ENCODE measurements around the gene CTRL. TPM values are rescaled to one million over a fixed set of nuclear protein-coding genes. Genes with fewer than 3 reads are reported as not detected.

CTRL gene
- total RNA-seq, 1 donor from 2014 or later, result 1.2 TPM

- no peaks in the 10 kb centered on the region for H3K27me3 ChIP-seq (ENCODE audit: insufficient read depth, low read length)
- H3K4me1 Mint-ChIP-seq (ENCODE audit: low read depth, unreplicated experiment), result peaks cover 2% of the 10 kb centered on the region
- peak within 1 kb of the TSS; percentile 88 for H3K4me3 ChIP-seq (ENCODE audit: insufficient read depth, low read depth, low read length)
- H3K9ac ChIP-seq (ENCODE audit: low read length), result peak within 1 kb of the TSS; percentile 98
- no peaks in the 10 kb centered on the region for H3K36me3 ChIP-seq (ENCODE audit: insufficient read depth, low read length)
- H4K20me1 ChIP-seq (ENCODE audit: insufficient read depth, low read length), result peaks cover 24% of the 10 kb centered on the region
- peak within 1 kb of the TSS; percentile 92 for H3K4me2 ChIP-seq (ENCODE audit: low read length)
- H3K27ac ChIP-seq (ENCODE audit: low read depth, low read length), result peak within 1 kb of the TSS; percentile 90
- FAIRE-seq (no peak), DNase-seq (ENCODE audit: low read depth) (peak; percentile 85)
- no peaks in the 10 kb centered on the region for H3K27me3 Mint-ChIP-seq (ENCODE audit: low read depth, unreplicated experiment)
- TF ChIP-seq CTCF (IDR thresholded peaks at IDR 0.05; ENCODE audit: insufficient read depth, low read depth, low read length), result no peak
- no peak for TF ChIP-seq EZH2 (IDR thresholded peaks at IDR 0.05; ENCODE audit: insufficient read depth, low read length)
- H3K36me3 Mint-ChIP-seq (ENCODE audit: low read depth, unreplicated experiment), result no peaks in the 10 kb centered on the region
- peaks cover 45% of the 10 kb centered on the region for H3K79me2 ChIP-seq (ENCODE audit: insufficient read depth, low read length)
- peak within 1 kb of the TSS; percentile 91 for H2AFZ ChIP-seq (ENCODE audit: low read depth, low read length)
- H3K9me3 ChIP-seq (ENCODE audit: insufficient read depth, low read depth, low read length), result no peaks in the 10 kb centered on the region
- peaks cover 24% of the 10 kb centered on the region for H3K4me1 ChIP-seq (ENCODE audit: insufficient read depth, low read length)
- H3K27ac Mint-ChIP-seq (ENCODE audit: unreplicated experiment), result peak within 1 kb of the TSS; percentile 97
- no peaks in the 10 kb centered on the region for H3K9me3 Mint-ChIP-seq (ENCODE audit: unreplicated experiment)
- peak within 1 kb of the TSS; percentile 97 for H3K4me3 Mint-ChIP-seq (ENCODE audit: unreplicated experiment)
These were observed 38.5 kb downstream of the CTRL start, which contains the start of gene PSKH1 for GRCh38 chr16:67892899-67893742. Gene PSKH1 (plus strand): TSS chr16:67893254. CDS start chr16:67908750, 15,496 bp downstream.

GRCh38 chr16:67892375-67892774 lies 39.3 kb downstream of the CTRL start:
- Histone ChIP-seq H2AFZ (ENCODE audit: low read depth, low read length) (peak overlapping the region; percentile 18), H4K20me1 (ENCODE audit: insufficient read depth, low read length) (peaks cover 20% of the 10 kb centered on the region), H3K36me3 (ENCODE audit: insufficient read depth, low read length) (no peaks in the 10 kb centered on the region), H3K27ac (ENCODE audit: low read depth, low read length) (peak overlapping the region; percentile 19), H3K4me2 (ENCODE audit: low read length) (peak overlapping the region; percentile 87), H3K79me2 (ENCODE audit: insufficient read depth, low read length) (peaks cover 38% of the 10 kb centered on the region), H3K4me1 (ENCODE audit: insufficient read depth, low read length) (peaks cover 23% of the 10 kb centered on the region), H3K27me3 (ENCODE audit: insufficient read depth, low read length) (no peaks in the 10 kb centered on the region), H3K9me3 (ENCODE audit: insufficient read depth, low read depth, low read length) (no peaks in the 10 kb centered on the region), H3K4me3 (ENCODE audit: insufficient read depth, low read depth, low read length) (peak overlapping the region; percentile 56), H3K9ac (ENCODE audit: low read length) (peak overlapping the region; percentile 69)
- Mint-ChIP-seq H3K4me1 (ENCODE audit: low read depth, unreplicated experiment) (peaks cover 2% of the 10 kb centered on the region), H3K4me3 (ENCODE audit: unreplicated experiment) (peak overlapping the region; percentile 88), H3K27me3 (ENCODE audit: low read depth, unreplicated experiment) (no peaks in the 10 kb centered on the region), H3K36me3 (ENCODE audit: low read depth, unreplicated experiment) (peaks cover 2% of the 10 kb centered on the region), H3K27ac (ENCODE audit: unreplicated experiment) (no peak overlapping the region), H3K9me3 (ENCODE audit: unreplicated experiment) (no peaks in the 10 kb centered on the region)
- no peak for TF ChIP-seq EZH2 (IDR thresholded peaks at IDR 0.05; ENCODE audit: insufficient read depth, low read length)
- TF ChIP-seq CTCF (IDR thresholded peaks at IDR 0.05; ENCODE audit: insufficient read depth, low read depth, low read length), result no peak
- FAIRE-seq, result no peak
- DNase-seq (ENCODE audit: low read depth), result no peak

DNA sequence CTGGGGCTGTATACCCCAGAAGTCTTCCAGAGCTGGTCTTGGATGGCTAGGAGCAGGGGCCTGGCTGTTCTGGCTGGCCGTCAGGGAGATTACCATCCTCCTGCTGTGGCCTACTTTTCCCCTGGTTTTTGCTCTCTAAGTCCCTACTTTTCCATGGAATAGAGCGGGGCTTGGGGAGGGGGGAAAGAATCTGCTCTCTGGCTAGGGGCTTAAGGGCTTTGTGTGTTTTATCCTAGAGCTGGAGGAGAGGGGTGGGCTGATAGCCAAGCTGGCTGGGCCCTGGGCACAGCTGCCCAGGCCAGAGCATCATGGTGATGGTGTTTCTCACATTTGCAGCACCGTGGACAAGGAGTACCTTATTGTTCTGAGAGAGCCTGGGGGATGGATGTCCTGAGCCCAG lies 43.3 kb downstream of the CTRL start:
- H3K4me1 ChIP-seq (ENCODE audit: insufficient read depth, low read length), result peaks cover 12% of the 10 kb centered on the region
- H3K27ac Mint-ChIP-seq (ENCODE audit: unreplicated experiment), result no peak overlapping the region
- peaks cover 11% of the 10 kb centered on the region for H3K36me3 Mint-ChIP-seq (ENCODE audit: low read depth, unreplicated experiment)

More for the DNA sequence above, 43.3 kb downstream of the CTRL start:
- no peak for TF ChIP-seq CTCF (IDR thresholded peaks at IDR 0.05; ENCODE audit: insufficient read depth, low read depth, low read length)
- no peak for TF ChIP-seq EZH2 (IDR thresholded peaks at IDR 0.05; ENCODE audit: insufficient read depth, low read length)
- H3K4me3 Mint-ChIP-seq (ENCODE audit: unreplicated experiment), result no peak overlapping the region
- H3K27me3 Mint-ChIP-seq (ENCODE audit: low read depth, unreplicated experiment), result no peaks in the 10 kb centered on the region
- peaks cover 4% of the 10 kb centered on the region for H3K4me1 Mint-ChIP-seq (ENCODE audit: low read depth, unreplicated experiment)
- FAIRE-seq (no peak), DNase-seq (ENCODE audit: low read depth) (no peak)
- no peaks in the 10 kb centered on the region for H3K9me3 ChIP-seq (ENCODE audit: insufficient read depth, low read depth, low read length)
- no peak overlapping the region for H3K4me2 ChIP-seq (ENCODE audit: low read length)
- no peak overlapping the region for H3K4me3 ChIP-seq (ENCODE audit: insufficient read depth, low read depth, low read length)
- no peak overlapping the region for H2AFZ ChIP-seq (ENCODE audit: low read depth, low read length)
- H3K9me3 Mint-ChIP-seq (ENCODE audit: unreplicated experiment), result no peaks in the 10 kb centered on the region
- H3K36me3 ChIP-seq (ENCODE audit: insufficient read depth, low read length), result peaks cover 5% of the 10 kb centered on the region
- peaks cover 20% of the 10 kb centered on the region for H4K20me1 ChIP-seq (ENCODE audit: insufficient read depth, low read length)
- no peak overlapping the region for H3K27ac ChIP-seq (ENCODE audit: low read depth, low read length)
- peaks cover 2% of the 10 kb centered on the region for H3K79me2 ChIP-seq (ENCODE audit: insufficient read depth, low read length)
- no peak overlapping the region for H3K9ac ChIP-seq (ENCODE audit: low read length)
- H3K27me3 ChIP-seq (ENCODE audit: insufficient read depth, low read length), result no peaks in the 10 kb centered on the region

All from astrocyte (in vitro differentiated cells and primary cell).